GM19351 (cell line): ENCODE measurements around the gene CCDC158.
"Not testable (repeated sequence)": the region's sequence is repeated elsewhere in the genome, so short reads cannot be mapped to it uniquely, and the experiment has no call there.

Experiments used
- ATAC-seq: cut with Tn5 transposase; IDR thresholded peaks from one replicate; pipeline ENCODE4 v1.9.1; 2021; ENCODE audit warnings: mild to moderate bottlenecking, moderate library complexity; ENCODE audit not compliant: unreplicated experiment

The CCDC158 gene

GRCh38 chr4:76282941-76283689 lies 137.8 kb downstream of the CCDC158 start:
- no peak for ATAC-seq

GRCh38 chr4:76281594-76281993 lies 139.3 kb downstream of the CCDC158 start:
- not testable (repeated sequence) for ATAC-seq

- no peak for ATAC-seq
Measured at GRCh38 chr4:76280488-76281441, 140.2 kb downstream of the CCDC158 start.

- no peak for ATAC-seq
Measured at GRCh38 chr4:76279462-76279861, 141.5 kb downstream of the CCDC158 start.

- no peak for ATAC-seq
Measured at GRCh38 chr4:76278583-76278982, 142.4 kb downstream of the CCDC158 start.

GRCh38 chr4:76277667-76278066 lies 143.3 kb downstream of the CCDC158 start:
- no peak for ATAC-seq

- ATAC-seq, result no peak
Measured at GRCh38 chr4:76276813-76277212, 144.1 kb downstream of the CCDC158 start.

GRCh38 chr4:76275486-76276124 lies 145.3 kb downstream of the CCDC158 start:
- no peak for ATAC-seq

- no peak for ATAC-seq
Measured at GRCh38 chr4:76272999-76273398, 147.9 kb downstream of the CCDC158 start.

GRCh38 chr4:76272582-76272981 lies 148.4 kb downstream of the CCDC158 start:
- no peak for ATAC-seq

GRCh38 chr4:76272073-76272472 lies 148.9 kb downstream of the CCDC158 start:
- no peak for ATAC-seq

- ATAC-seq, result no peak
Measured at GRCh38 chr4:76271248-76271647, 149.7 kb downstream of the CCDC158 start.

GRCh38 chr4:76270244-76271175 lies 150.4 kb downstream of the CCDC158 start:
- no peak for ATAC-seq

GRCh38 chr4:76267811-76268210 lies 153.1 kb downstream of the CCDC158 start:
- no peak for ATAC-seq

- no peak for ATAC-seq
Measured at GRCh38 chr4:76266627-76267026, 154.3 kb downstream of the CCDC158 start.

- no peak for ATAC-seq
Measured at GRCh38 chr4:76265631-76266218, 155.2 kb downstream of the CCDC158 start.
